Measurements from ENCODE around the gene GPR3. TPM values are rescaled to one million over a fixed set of nuclear protein-coding genes. Genes with fewer than 3 reads are reported as not detected.
A peak's percentile ranks its signal among the peaks of the same experiment; 100 is the strongest.
"Not testable (repeated sequence)": the region's sequence is repeated elsewhere in the genome, so short reads cannot be mapped to it uniquely, and the experiment has no call there.

Gene GPR3
- total RNA-seq, 1 donor from 2014 or later = 0.52 TPM

GRCh38 chr1:27380766-27381733 is 11.4 kb upstream of the GPR3 start:
- peak; percentile 70 for ATAC-seq

- no peak for ATAC-seq
Measured at GRCh38 chr1:27381969-27382762, 10.3 kb upstream of the GPR3 start.

- peak; percentile 72 for ATAC-seq
Measured at GRCh38 chr1:27383039-27383605, 9.3 kb upstream of the GPR3 start, which contains the start of gene CD164L2. CD164L2 (minus strand) TSS chr1:27383333; CDS start chr1:27383239, 94 bp downstream.

- no peak for ATAC-seq
Measured at GRCh38 chr1:27383661-27384060, 8.8 kb upstream of the GPR3 start.

- ATAC-seq = not testable (repeated sequence)
Measured at GRCh38 chr1:27384797-27385196, 7.6 kb upstream of the GPR3 start.

- peak; percentile 37 for ATAC-seq
Measured at GRCh38 chr1:27388337-27389005, 4.0 kb upstream of the GPR3 start.

- peak; percentile 17 for ATAC-seq
Measured at GRCh38 chr1:27391511-27392095, 819 bp upstream of the GPR3 start.

- no peak for ATAC-seq
Measured at GRCh38 chr1:27392778-27393635, 585 bp downstream of the GPR3 start.

GRCh38 chr1:27393641-27394281 is 1.3 kb downstream of the GPR3 start:
- no peak for ATAC-seq

- no peak for ATAC-seq
Measured at GRCh38 chr1:27394282-27394658, 1.8 kb downstream of the GPR3 start.

- no peak for ATAC-seq
Measured at GRCh38 chr1:27394925-27395324, 2.5 kb downstream of the GPR3 start.

- peak; percentile 31 for ATAC-seq
Measured at GRCh38 chr1:27395441-27396195, 3.2 kb downstream of the GPR3 start.

GRCh38 chr1:27397110-27397509 is 4.7 kb downstream of the GPR3 start:
- no peak for ATAC-seq

GRCh38 chr1:27397749-27398148 is 5.3 kb downstream of the GPR3 start:
- no peak for ATAC-seq

- ATAC-seq = no peak
Measured at GRCh38 chr1:27398405-27399149, 6.2 kb downstream of the GPR3 start.

- no peak for ATAC-seq
Measured at GRCh38 chr1:27399251-27400025, 7.0 kb downstream of the GPR3 start.

- peak; percentile 8 for ATAC-seq
Measured at GRCh38 chr1:27400082-27400962, 7.9 kb downstream of the GPR3 start.
